Vagina (tissue), 2 donors: Measurements from ENCODE around the gene KIRREL3. TPM values are rescaled to one million over a fixed set of nuclear protein-coding genes. Genes with fewer than 3 reads are reported as not detected.
A peak's percentile ranks its signal among the peaks of the same experiment; 100 is the strongest.
"Not testable (repeated sequence)": the region's sequence is repeated elsewhere in the genome, so short reads cannot be mapped to it uniquely, and the experiment has no call there.

Experiments
- DNase-seq, 2 donors: peaks; one replicate each; pipeline ENCODE4 v3.0.0-alpha.2; 2017; ENCODE audit errors: extremely low spot score in 2 of 2
- H3K27ac ChIP-seq: fragments of 200-600 bp; sonication (generic); one replicate; pipeline ENCODE4 v1.5.1; 2019
- H3K27me3 ChIP-seq: fragments of 200-600 bp; sonication (generic); one replicate; pipeline ENCODE4 v1.5.1; 2019
- H3K36me3 ChIP-seq, 2 donors: fragments of 200-600 bp; sonication (generic); one replicate each; pipeline ENCODE4 v1.5.1; 2017 to 2019
- H3K4me1 ChIP-seq: fragments of 200-600 bp; sonication (generic); one replicate; pipeline ENCODE4 v1.5.1; 2019
- H3K4me3 ChIP-seq, 2 donors: fragments of 200-600 bp; sonication (generic); 1 replicate in 1 of 2; 2 replicates in 1 of 2; pipeline ENCODE4 v1.5.1; 2016 to 2019
- H3K9me3 ChIP-seq: fragments of 200-600 bp; sonication (generic); one replicate; pipeline ENCODE4 v1.5.1; 2019
- POLR2A ChIP-seq, 2 donors: fragments of 450-650 bp; IDR thresholded peaks; one replicate each; pipeline ENCODE4 v1.6.1; 2017; ENCODE audit warnings: antibody characterized with exemption in 2 of 2, mild to moderate bottlenecking in 2 of 2, moderate library complexity in 2 of 2
- POLR2AphosphoS5 ChIP-seq, 2 donors: sonication (generic); formaldehyde crosslinking; IDR thresholded peaks; one replicate each; pipeline ENCODE4 v1.9.0; 2017; ENCODE audit warnings: antibody characterized with exemption in 2 of 2, mild to moderate bottlenecking in 2 of 2, low read depth in 1 of 2; ENCODE audit not compliant: insufficient read depth in 1 of 2
- intact Hi-C: fragments of 100-400 bp; cut with DNase I; formaldehyde crosslinking; loops from one replicate; pipeline ENCODE4 v1.15.1; 2023
- total RNA-seq: library from RNA; depleted of rRNA; stranded (reverse); fragments of >200 nt; gene quantifications from one replicate; pipeline ENCODE4 v1.2.3, GENCODE V29; 2016
- TF ChIP-seq, protein P1 (sequence below), 3 experiments: fragments of 450-650 bp in 2 of 3; fragments of 200-600 bp in 1 of 3; sonication (generic) in 1 of 3; IDR thresholded peaks; one replicate each; pipeline ENCODE4 v1.5.1; 2017 to 2019; ENCODE audit warnings: antibody characterized with exemption in 3 of 3, mild to moderate bottlenecking in 2 of 3, moderate library complexity in 2 of 3

KIRREL3 gene
- total RNA-seq, 1 donor from 2014 or later, result not detected

DNA sequence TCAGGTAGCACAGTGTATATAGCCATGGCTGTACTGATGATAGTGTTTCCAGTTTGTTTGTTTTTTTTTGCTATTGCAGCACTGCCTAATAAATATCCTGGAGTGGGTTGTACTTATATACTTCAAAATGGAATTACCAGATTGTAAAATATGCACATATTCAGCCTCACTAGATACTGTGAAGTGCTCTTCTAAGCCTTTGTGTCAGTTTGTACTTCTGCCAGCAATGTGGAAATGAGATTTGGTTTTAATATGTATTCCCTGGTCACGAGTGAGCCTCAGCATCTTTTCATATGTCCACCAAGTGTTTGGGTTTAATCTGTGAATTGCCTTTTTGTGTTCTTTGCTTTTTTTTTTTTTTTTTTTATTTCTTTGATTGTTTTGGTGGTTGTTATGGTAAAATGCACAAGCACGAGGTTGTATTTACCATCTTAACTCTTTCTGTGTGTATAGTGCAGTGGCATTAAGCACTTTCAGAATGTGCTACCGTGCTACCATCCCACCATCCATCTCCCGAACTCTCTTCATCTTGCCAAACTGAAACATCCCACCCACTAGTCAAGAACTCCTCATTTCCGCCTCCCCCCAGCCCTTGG lies 610.2 kb downstream of the KIRREL3 start:
- peaks cover 44% of the 10 kb centered on the region for H3K4me1 ChIP-seq
- no peak for TF ChIP-seq POLR2AphosphoS5 (IDR thresholded peaks at IDR 0.05; ENCODE audit: insufficient read depth in 1 of 2, low read depth in 1 of 2)
- TF ChIP-seq, protein P1, sequence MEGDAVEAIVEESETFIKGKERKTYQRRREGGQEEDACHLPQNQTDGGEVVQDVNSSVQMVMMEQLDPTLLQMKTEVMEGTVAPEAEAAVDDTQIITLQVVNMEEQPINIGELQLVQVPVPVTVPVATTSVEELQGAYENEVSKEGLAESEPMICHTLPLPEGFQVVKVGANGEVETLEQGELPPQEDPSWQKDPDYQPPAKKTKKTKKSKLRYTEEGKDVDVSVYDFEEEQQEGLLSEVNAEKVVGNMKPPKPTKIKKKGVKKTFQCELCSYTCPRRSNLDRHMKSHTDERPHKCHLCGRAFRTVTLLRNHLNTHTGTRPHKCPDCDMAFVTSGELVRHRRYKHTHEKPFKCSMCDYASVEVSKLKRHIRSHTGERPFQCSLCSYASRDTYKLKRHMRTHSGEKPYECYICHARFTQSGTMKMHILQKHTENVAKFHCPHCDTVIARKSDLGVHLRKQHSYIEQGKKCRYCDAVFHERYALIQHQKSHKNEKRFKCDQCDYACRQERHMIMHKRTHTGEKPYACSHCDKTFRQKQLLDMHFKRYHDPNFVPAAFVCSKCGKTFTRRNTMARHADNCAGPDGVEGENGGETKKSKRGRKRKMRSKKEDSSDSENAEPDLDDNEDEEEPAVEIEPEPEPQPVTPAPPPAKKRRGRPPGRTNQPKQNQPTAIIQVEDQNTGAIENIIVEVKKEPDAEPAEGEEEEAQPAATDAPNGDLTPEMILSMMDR (IDR thresholded peaks at IDR 0.05), result no peak
- no peak for TF ChIP-seq POLR2A (IDR thresholded peaks at IDR 0.05)
- intact Hi-C loops, result no loop called here
- no peaks in the 10 kb centered on the region for H3K9me3 ChIP-seq
- H3K4me3 ChIP-seq, result no peak overlapping the region
- H3K27ac ChIP-seq, result no peak overlapping the region
- no peak for DNase-seq
- H3K36me3 ChIP-seq, result no peaks in the 10 kb centered on the region
- H3K27me3 ChIP-seq, result no peaks in the 10 kb centered on the region

- intact Hi-C loops, result no loop called here
- H3K27ac ChIP-seq, result no peak overlapping the region
- H3K4me3 ChIP-seq, result no peak overlapping the region
- DNase-seq, result no peak
- peaks cover 35% of the 10 kb centered on the region for H3K4me1 ChIP-seq
- H3K9me3 ChIP-seq, result no peaks in the 10 kb centered on the region
- no peaks in the 10 kb centered on the region for H3K27me3 ChIP-seq
- TF ChIP-seq, protein P1 (IDR thresholded peaks at IDR 0.05), result no peak
- TF ChIP-seq POLR2AphosphoS5 (IDR thresholded peaks at IDR 0.05; ENCODE audit: insufficient read depth in 1 of 2, low read depth in 1 of 2), result no peak
- TF ChIP-seq POLR2A (IDR thresholded peaks at IDR 0.05), result no peak
- H3K36me3 ChIP-seq, result no peaks in the 10 kb centered on the region
Measured at GRCh38 chr11:126387857-126388256, 612.7 kb downstream of the KIRREL3 start.

GRCh38 chr11:126386729-126387071 lies 613.9 kb downstream of the KIRREL3 start:
- H3K36me3 ChIP-seq, H3K27me3 ChIP-seq, H3K4me3 ChIP-seq, DNase-seq, H3K27ac ChIP-seq, intact Hi-C loops, H3K9me3 ChIP-seq: not testable (repeated sequence)
- peaks cover 26% of the 10 kb centered on the region for H3K4me1 ChIP-seq

- Histone ChIP-seq H3K36me3 (no peaks in the 10 kb centered on the region), H3K4me1 (peaks cover 21% of the 10 kb centered on the region), H3K27me3 (no peaks in the 10 kb centered on the region), H3K4me3 (no peak overlapping the region), H3K27ac (peak overlapping the region; percentile 10), H3K9me3 (no peaks in the 10 kb centered on the region)
- DNase-seq, result no peak
- intact Hi-C loops, result no loop called here
- TF ChIP-seq POLR2AphosphoS5 (IDR thresholded peaks at IDR 0.05; ENCODE audit: insufficient read depth in 1 of 2, low read depth in 1 of 2) (no peak), POLR2A (IDR thresholded peaks at IDR 0.05) (no peak)
- TF ChIP-seq, protein P1 (IDR thresholded peaks at IDR 0.05), result no peak
Measured at GRCh38 chr11:126385991-126386728, 614.4 kb downstream of the KIRREL3 start.

GRCh38 chr11:126384449-126385070 lies 616.0 kb downstream of the KIRREL3 start:
- TF ChIP-seq POLR2AphosphoS5 (IDR thresholded peaks at IDR 0.05; ENCODE audit: insufficient read depth in 1 of 2, low read depth in 1 of 2), result no peak
- no peak for TF ChIP-seq POLR2A (IDR thresholded peaks at IDR 0.05)
- TF ChIP-seq, protein P1 (IDR thresholded peaks at IDR 0.05), result no peak
- DNase-seq, result no peak
- no peak overlapping the region for H3K27ac ChIP-seq
- no peak overlapping the region for H3K4me3 ChIP-seq
- no peaks in the 10 kb centered on the region for H3K36me3 ChIP-seq
- no peaks in the 10 kb centered on the region for H3K27me3 ChIP-seq
- intact Hi-C loops, result no loop called here
- H3K9me3 ChIP-seq, result no peaks in the 10 kb centered on the region
- H3K4me1 ChIP-seq, result peaks cover 28% of the 10 kb centered on the region
